GM18505 (cell line): Measurements from ENCODE around the gene AGAP3.

ENCODE experiments used
- ATAC-seq: cut with Tn5 transposase; IDR thresholded peaks from one replicate; pipeline ENCODE4 v1.9.1; 2021; ENCODE audit not compliant: unreplicated experiment
- POLR2A ChIP-seq: IDR thresholded peaks from 4 replicates; pipeline ENCODE4 v1.6.1; 2011; ENCODE audit warnings: borderline replicate concordance; ENCODE audit not compliant: insufficient read depth, insufficient read length; ENCODE audit errors: extremely low read depth

Gene AGAP3

GRCh38 chr7:151082141-151083070, 3.9 kb upstream of the AGAP3 start:
- no peak for ATAC-seq

GRCh38 chr7:151083071-151083823, 3.0 kb upstream of the AGAP3 start, which contains the start of gene TMUB1:
TSS of gene TMUB1 (minus strand) at chr7:151083493. CDS start at chr7:151082563, 930 bp downstream.
- ATAC-seq = peak; percentile 35
- TF ChIP-seq POLR2A = peak; percentile 63

More at GRCh38 chr7:151082141-151083070, 3.9 kb upstream of the AGAP3 start:
- no peak for TF ChIP-seq POLR2A

- no peak for TF ChIP-seq POLR2A
- no peak for ATAC-seq
Measured at GRCh38 chr7:151083824-151084160, 2.5 kb upstream of the AGAP3 start.

- no peak for ATAC-seq
- TF ChIP-seq POLR2A = no peak
Measured at GRCh38 chr7:151085329-151085690, 965 bp upstream of the AGAP3 start.

GRCh38 chr7:151086802-151087244, 548 bp downstream of the AGAP3 start:
- ATAC-seq = no peak
- no peak for TF ChIP-seq POLR2A

- no peak for TF ChIP-seq POLR2A
- ATAC-seq = no peak
Measured at GRCh38 chr7:151087245-151088018, 1.2 kb downstream of the AGAP3 start.

- TF ChIP-seq POLR2A = no peak
- ATAC-seq = no peak
Measured at GRCh38 chr7:151088019-151088855, 2.0 kb downstream of the AGAP3 start.

- TF ChIP-seq POLR2A = no peak
- no peak for ATAC-seq
Measured at GRCh38 chr7:151088856-151089699, 2.8 kb downstream of the AGAP3 start.

- TF ChIP-seq POLR2A = no peak
- no peak for ATAC-seq
Measured at GRCh38 chr7:151089893-151090730, 3.8 kb downstream of the AGAP3 start.

- TF ChIP-seq POLR2A = no peak
Measured at GRCh38 chr7:151091003-151091402, 4.7 kb downstream of the AGAP3 start.

GRCh38 chr7:151091431-151091830, 5.2 kb downstream of the AGAP3 start:
- TF ChIP-seq POLR2A = no peak

More at GRCh38 chr7:151091003-151091402, 4.7 kb downstream of the AGAP3 start:
- no peak for ATAC-seq

More at GRCh38 chr7:151091431-151091830, 5.2 kb downstream of the AGAP3 start:
- ATAC-seq = no peak
